Vagina (tissue), 2 donors: Measurements from ENCODE around the gene PDE11A. TPM values are rescaled to one million over a fixed set of nuclear protein-coding genes. Genes with fewer than 3 reads are reported as not detected.

Experiments used
- DNase-seq, 2 donors: peaks; one replicate each; pipeline ENCODE4 v3.0.0-alpha.2; 2017; ENCODE audit errors: extremely low spot score in 2 of 2
- H3K27ac ChIP-seq: fragments of 200-600 bp; sonication (generic); one replicate; pipeline ENCODE4 v1.5.1; 2019
- H3K27me3 ChIP-seq: fragments of 200-600 bp; sonication (generic); one replicate; pipeline ENCODE4 v1.5.1; 2019
- H3K36me3 ChIP-seq, 2 donors: fragments of 200-600 bp; sonication (generic); one replicate each; pipeline ENCODE4 v1.5.1; 2017 to 2019
- H3K4me1 ChIP-seq: fragments of 200-600 bp; sonication (generic); one replicate; pipeline ENCODE4 v1.5.1; 2019
- H3K4me3 ChIP-seq, 2 donors: fragments of 200-600 bp; sonication (generic); 1 replicate in 1 of 2; 2 replicates in 1 of 2; pipeline ENCODE4 v1.5.1; 2016 to 2019
- H3K9me3 ChIP-seq: fragments of 200-600 bp; sonication (generic); one replicate; pipeline ENCODE4 v1.5.1; 2019
- CTCF ChIP-seq, 3 experiments: fragments of 450-650 bp in 2 of 3; fragments of 200-600 bp in 1 of 3; sonication (generic) in 1 of 3; IDR thresholded peaks; one replicate each; pipeline ENCODE4 v1.5.1; 2017 to 2019; ENCODE audit warnings: antibody characterized with exemption in 3 of 3, mild to moderate bottlenecking in 2 of 3, moderate library complexity in 2 of 3
- POLR2A ChIP-seq, 2 donors: fragments of 450-650 bp; IDR thresholded peaks; one replicate each; pipeline ENCODE4 v1.6.1; 2017; ENCODE audit warnings: antibody characterized with exemption in 2 of 2, mild to moderate bottlenecking in 2 of 2, moderate library complexity in 2 of 2
- POLR2AphosphoS5 ChIP-seq, 2 donors: sonication (generic); formaldehyde crosslinking; IDR thresholded peaks; one replicate each; pipeline ENCODE4 v1.9.0; 2017; ENCODE audit warnings: antibody characterized with exemption in 2 of 2, mild to moderate bottlenecking in 2 of 2, low read depth in 1 of 2; ENCODE audit not compliant: insufficient read depth in 1 of 2
- intact Hi-C: fragments of 100-400 bp; cut with DNase I; formaldehyde crosslinking; loops from one replicate; pipeline ENCODE4 v1.15.1; 2023
- total RNA-seq: library from RNA; depleted of rRNA; stranded (reverse); fragments of >200 nt; gene quantifications from one replicate; pipeline ENCODE4 v1.2.3, GENCODE V29; 2016

PDE11A gene
- total RNA-seq, 1 donor from 2014 or later, result 0.25 TPM

- Histone ChIP-seq H3K36me3 (no peaks in the 10 kb centered on the region), H3K27ac (no peak overlapping the region), H3K4me1 (no peaks in the 10 kb centered on the region), H3K9me3 (no peaks in the 10 kb centered on the region), H3K4me3 (no peak overlapping the region), H3K27me3 (no peaks in the 10 kb centered on the region)
- TF ChIP-seq POLR2AphosphoS5 (IDR thresholded peaks at IDR 0.05; ENCODE audit: insufficient read depth in 1 of 2, low read depth in 1 of 2), result no peak
- DNase-seq, result no peak
- intact Hi-C loops, result no loop called here
These were observed 33.5 kb upstream of the PDE11A start for GRCh38 chr2:178106053-178106452.

GRCh38 chr2:178105566-178105965 is 33.0 kb upstream of the PDE11A start:
- H3K9me3 ChIP-seq, result no peaks in the 10 kb centered on the region
- H3K27ac ChIP-seq, result no peak overlapping the region
- no peak for DNase-seq
- H3K27me3 ChIP-seq, result no peaks in the 10 kb centered on the region
- H3K4me3 ChIP-seq, result no peak overlapping the region
- no peaks in the 10 kb centered on the region for H3K36me3 ChIP-seq
- no peaks in the 10 kb centered on the region for H3K4me1 ChIP-seq
- no peak for TF ChIP-seq POLR2AphosphoS5 (IDR thresholded peaks at IDR 0.05; ENCODE audit: insufficient read depth in 1 of 2, low read depth in 1 of 2)
- TF ChIP-seq CTCF (IDR thresholded peaks at IDR 0.05), result no peak
- TF ChIP-seq POLR2A (IDR thresholded peaks at IDR 0.05), result no peak
- intact Hi-C loops, result no loop called here

- Histone ChIP-seq H3K27ac (no peak overlapping the region), H3K36me3 (no peaks in the 10 kb centered on the region), H3K4me3 (no peak overlapping the region), H3K9me3 (no peaks in the 10 kb centered on the region), H3K4me1 (no peaks in the 10 kb centered on the region), H3K27me3 (no peaks in the 10 kb centered on the region)
- no peak for DNase-seq
- TF ChIP-seq POLR2AphosphoS5 (IDR thresholded peaks at IDR 0.05; ENCODE audit: insufficient read depth in 1 of 2, low read depth in 1 of 2), result no peak
- no peak for TF ChIP-seq POLR2A (IDR thresholded peaks at IDR 0.05)
- intact Hi-C loops, result no loop called here
These were observed 28.9 kb upstream of the PDE11A start for GRCh38 chr2:178101321-178102079.

DNA sequence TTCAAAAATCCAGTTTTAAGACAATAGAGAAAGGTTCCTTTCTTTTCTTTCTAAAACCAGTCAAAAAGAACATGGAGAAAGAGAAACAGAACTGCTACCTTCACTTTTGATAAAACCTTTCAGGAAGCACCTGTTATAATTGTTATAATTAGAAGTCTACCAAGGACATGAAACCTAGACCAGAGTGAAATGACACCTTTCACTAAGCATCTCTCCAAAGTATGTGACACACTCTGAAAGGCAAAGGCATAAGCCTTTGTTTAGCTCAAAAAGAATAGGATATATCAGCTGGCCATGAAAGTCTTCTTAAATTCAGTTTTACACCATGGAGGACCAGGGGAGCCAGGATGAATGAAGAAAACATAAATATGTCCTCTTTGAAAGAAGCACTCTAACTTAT is 20.9 kb upstream of the PDE11A start:
- no peaks in the 10 kb centered on the region for H3K9me3 ChIP-seq
- no peak for DNase-seq
- intact Hi-C loops, result no loop called here
- H3K4me3 ChIP-seq, result no peak overlapping the region
- no peaks in the 10 kb centered on the region for H3K4me1 ChIP-seq
- no peak for TF ChIP-seq POLR2A (IDR thresholded peaks at IDR 0.05)
- no peak for TF ChIP-seq CTCF (IDR thresholded peaks at IDR 0.05)
- TF ChIP-seq POLR2AphosphoS5 (IDR thresholded peaks at IDR 0.05; ENCODE audit: insufficient read depth in 1 of 2, low read depth in 1 of 2), result no peak
- no peaks in the 10 kb centered on the region for H3K27me3 ChIP-seq
- H3K27ac ChIP-seq, result no peak overlapping the region
- no peaks in the 10 kb centered on the region for H3K36me3 ChIP-seq

DNA sequence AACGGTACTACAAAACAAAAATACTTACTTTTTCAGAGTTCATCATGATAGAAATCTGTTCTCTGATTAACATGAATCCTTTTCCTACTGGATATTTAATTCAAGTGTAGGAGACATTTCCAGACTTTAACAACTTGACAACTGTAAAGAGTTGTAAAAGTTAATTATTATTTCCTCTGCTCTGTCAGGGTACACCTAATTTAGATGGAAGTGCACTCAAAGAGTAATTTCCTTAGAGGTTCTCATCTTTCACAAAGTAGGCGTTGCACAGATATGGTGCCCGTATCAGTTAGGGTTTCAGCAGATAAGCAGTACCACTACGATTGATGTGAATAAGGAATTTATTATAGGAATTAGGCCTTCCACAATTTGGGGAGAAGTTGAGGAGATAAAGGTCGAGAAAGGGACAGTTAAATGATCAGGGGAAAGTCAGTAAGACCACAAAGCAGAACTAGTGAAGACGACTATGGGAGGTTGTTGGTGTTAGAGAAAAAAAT is 16.2 kb upstream of the PDE11A start:
- intact Hi-C loops, result no loop called here
- TF ChIP-seq CTCF (IDR thresholded peaks at IDR 0.05), result no peak
- no peak for TF ChIP-seq POLR2AphosphoS5 (IDR thresholded peaks at IDR 0.05; ENCODE audit: insufficient read depth in 1 of 2, low read depth in 1 of 2)
- no peak for TF ChIP-seq POLR2A (IDR thresholded peaks at IDR 0.05)
- Histone ChIP-seq H3K36me3 (no peaks in the 10 kb centered on the region), H3K4me3 (no peak overlapping the region), H3K9me3 (no peaks in the 10 kb centered on the region), H3K27me3 (no peaks in the 10 kb centered on the region), H3K4me1 (no peaks in the 10 kb centered on the region), H3K27ac (no peak overlapping the region)
- DNase-seq, result no peak

- Histone ChIP-seq H3K4me1 (no peaks in the 10 kb centered on the region), H3K9me3 (no peaks in the 10 kb centered on the region), H3K27me3 (no peaks in the 10 kb centered on the region), H3K27ac (no peak overlapping the region), H3K36me3 (no peaks in the 10 kb centered on the region), H3K4me3 (no peak overlapping the region)
- TF ChIP-seq CTCF (IDR thresholded peaks at IDR 0.05) (no peak), POLR2A (IDR thresholded peaks at IDR 0.05) (no peak), POLR2AphosphoS5 (IDR thresholded peaks at IDR 0.05; ENCODE audit: insufficient read depth in 1 of 2, low read depth in 1 of 2) (no peak)
- DNase-seq, result no peak
- intact Hi-C loops, result no loop called here
These were observed 11.7 kb upstream of the PDE11A start for GRCh38 chr2:178084273-178084672.
